ENCODE measurements around the gene YJEFN3.

Gene YJEFN3

GRCh38 chr19:19485161-19485997 is 43.3 kb upstream of the YJEFN3 start:
- H3K9ac ChIP-seq (ENCODE audit: low read depth, low read length, poor library complexity, severe bottlenecking), result no peak overlapping the region
- TF ChIP-seq CTCF (conservative IDR thresholded peaks at IDR 0.05; ENCODE audit: low read length) (no peak), EZH2phosphoT487 (IDR thresholded peaks at IDR 0.05; ENCODE audit: borderline replicate concordance) (no peak)
- no peaks in the 10 kb centered on the region for H3K9me3 ChIP-seq (ENCODE audit: insufficient read depth, low read depth, low read length)

DNA sequence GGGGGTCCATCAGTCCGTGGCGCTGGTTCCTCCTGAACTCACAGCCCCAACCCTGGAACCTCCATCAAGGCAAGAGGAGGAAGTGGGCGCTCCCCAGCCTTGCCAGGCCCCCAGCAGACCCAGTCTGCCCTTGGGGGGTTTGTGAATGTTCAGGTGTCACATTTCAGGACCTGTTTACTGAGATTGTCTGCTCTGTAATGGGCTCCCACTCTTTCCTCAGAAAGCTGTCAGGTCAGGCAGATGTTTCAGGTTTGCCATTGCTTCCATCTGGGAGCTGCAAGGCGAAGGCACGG is 42.8 kb upstream of the YJEFN3 start:
- Histone ChIP-seq H3K4me2 (ENCODE audit: low read depth, low read length, poor library complexity, severe bottlenecking) (no peak overlapping the region), H4K20me1 (ENCODE audit: insufficient read depth, low read length, poor library complexity, severe bottlenecking) (peaks cover 23% of the 10 kb centered on the region), H3K36me3 (ENCODE audit: insufficient read depth, low read length) (peaks cover 38% of the 10 kb centered on the region; the same call in 1 of the 2 replicates)

More at GRCh38 chr19:19485161-19485997, 43.3 kb upstream of the YJEFN3 start:
- Histone ChIP-seq H3K79me2 (ENCODE audit: insufficient read depth, low read length) (peaks cover 86% of the 10 kb centered on the region), H3K27me3 (ENCODE audit: insufficient read depth, low read length, poor library complexity, severe bottlenecking) (no peaks in the 10 kb centered on the region), H4K20me1 (ENCODE audit: insufficient read depth, low read length, poor library complexity, severe bottlenecking) (peaks cover 27% of the 10 kb centered on the region), H2AFZ (ENCODE audit: low read length) (no peak overlapping the region), H3K4me1 (ENCODE audit: insufficient read depth, low read length, poor library complexity, severe bottlenecking) (peaks cover 35% of the 10 kb centered on the region), H3K4me2 (ENCODE audit: low read depth, low read length, poor library complexity, severe bottlenecking) (no peak overlapping the region), H3K9me2 (replicated peaks; ENCODE audit: low read depth, low read length) (no peaks in the 10 kb centered on the region), H3F3A (ENCODE audit: low read depth) (peaks cover 8% of the 10 kb centered on the region; the same call in 1 of the 2 replicates), H3K36me3 (ENCODE audit: insufficient read depth, low read length) (peaks cover 40% of the 10 kb centered on the region; the same call in 1 of the 2 replicates), H3K4me3 (ENCODE audit: low read length, poor library complexity, severe bottlenecking) (no peak overlapping the region)

DNA sequence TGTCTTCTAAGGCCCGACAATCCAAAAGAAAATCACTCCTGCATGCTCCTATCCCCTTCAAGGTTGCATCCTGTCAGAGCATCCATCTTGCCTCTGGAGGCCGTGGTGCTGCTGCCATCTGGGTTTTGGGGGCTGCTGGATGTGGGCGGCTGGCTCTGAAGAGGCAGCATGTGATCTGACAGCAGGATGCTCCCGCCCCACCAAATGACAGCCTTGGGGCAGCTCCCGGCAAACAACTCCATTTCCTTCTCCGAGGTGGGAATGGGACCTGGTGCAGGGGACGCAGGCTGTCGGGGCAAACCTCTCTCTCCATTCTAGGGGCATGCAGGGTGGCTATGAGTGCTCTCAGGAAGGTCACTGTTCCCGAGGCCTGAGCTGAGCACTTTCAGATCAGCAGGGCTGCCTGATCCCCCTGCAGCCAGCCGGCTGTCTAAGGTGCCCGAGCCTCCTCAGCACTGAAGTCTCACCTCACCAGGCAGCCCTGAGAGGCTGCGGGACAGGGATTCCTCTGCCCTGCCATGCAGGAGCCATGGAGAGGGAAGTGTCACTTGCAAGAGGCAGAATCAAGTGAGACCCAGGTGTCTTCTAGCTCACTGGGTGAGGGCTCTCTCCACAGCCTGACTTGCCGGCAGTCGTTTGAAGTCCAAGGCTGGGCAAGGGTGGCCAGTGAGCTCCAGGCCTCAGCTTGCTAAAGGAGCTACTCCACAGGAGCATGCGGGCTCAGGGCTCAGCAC is 42.2 kb upstream of the YJEFN3 start:
- Histone ChIP-seq H3K9me3 (ENCODE audit: insufficient read depth, low read depth, low read length) (no peaks in the 10 kb centered on the region), H3K9ac (ENCODE audit: low read depth, low read length, poor library complexity, severe bottlenecking) (no peak overlapping the region), H3K9me2 (replicated peaks; ENCODE audit: low read depth, low read length) (no peaks in the 10 kb centered on the region), H3K27me3 (ENCODE audit: insufficient read depth, low read length, poor library complexity, severe bottlenecking) (no peaks in the 10 kb centered on the region), H4K20me1 (ENCODE audit: insufficient read depth, low read length, poor library complexity, severe bottlenecking) (peaks cover 27% of the 10 kb centered on the region), H3K4me1 (ENCODE audit: insufficient read depth, low read length, poor library complexity, severe bottlenecking) (peaks cover 35% of the 10 kb centered on the region), H2AFZ (ENCODE audit: low read length) (no peak overlapping the region), H3K4me2 (ENCODE audit: low read depth, low read length, poor library complexity, severe bottlenecking) (no peak overlapping the region), H3F3A (ENCODE audit: low read depth) (peaks cover 8% of the 10 kb centered on the region; the same call in 1 of the 2 replicates), H3K4me3 (ENCODE audit: low read length, poor library complexity, severe bottlenecking) (no peak overlapping the region), H3K79me2 (ENCODE audit: insufficient read depth, low read length) (peaks cover 85% of the 10 kb centered on the region), H3K36me3 (ENCODE audit: insufficient read depth, low read length) (peaks cover 37% of the 10 kb centered on the region; the same call in 1 of the 2 replicates)
- TF ChIP-seq CTCF (conservative IDR thresholded peaks at IDR 0.05; ENCODE audit: low read length), result no peak
- TF ChIP-seq EZH2phosphoT487 (IDR thresholded peaks at IDR 0.05; ENCODE audit: borderline replicate concordance), result no peak

More for the DNA sequence above, 42.8 kb upstream of the YJEFN3 start:
- no peaks in the 10 kb centered on the region for H3K9me3 ChIP-seq (ENCODE audit: insufficient read depth, low read depth, low read length)
- H3K79me2 ChIP-seq (ENCODE audit: insufficient read depth, low read length), result peaks cover 85% of the 10 kb centered on the region
- peaks cover 35% of the 10 kb centered on the region for H3K4me1 ChIP-seq (ENCODE audit: insufficient read depth, low read length, poor library complexity, severe bottlenecking)
- H2AFZ ChIP-seq (ENCODE audit: low read length), result no peak overlapping the region
- no peak for TF ChIP-seq EZH2phosphoT487 (IDR thresholded peaks at IDR 0.05; ENCODE audit: borderline replicate concordance)
- no peak for TF ChIP-seq CTCF (conservative IDR thresholded peaks at IDR 0.05; ENCODE audit: low read length)
- H3K27me3 ChIP-seq (ENCODE audit: insufficient read depth, low read length, poor library complexity, severe bottlenecking), result no peaks in the 10 kb centered on the region
- H3K9ac ChIP-seq (ENCODE audit: low read depth, low read length, poor library complexity, severe bottlenecking), result no peak overlapping the region
- no peak overlapping the region for H3K4me3 ChIP-seq (ENCODE audit: low read length, poor library complexity, severe bottlenecking)
- peaks cover 8% of the 10 kb centered on the region; the same call in 1 of the 2 replicates for H3F3A ChIP-seq (ENCODE audit: low read depth)
- no peaks in the 10 kb centered on the region for H3K9me2 ChIP-seq (replicated peaks; ENCODE audit: low read depth, low read length)

All from Loucy (cell line).